ENCODE results near the gene NPC2. TPM values are rescaled to one million over a fixed set of nuclear protein-coding genes. Genes with fewer than 3 reads are reported as not detected.

Gene NPC2
- total RNA-seq, 1 experiment from 2014 or later, result 137 TPM

GRCh38 chr14:74462993-74463392, 30.1 kb downstream of the NPC2 start:
- no peak for TF ChIP-seq CTCF (conservative IDR thresholded peaks at IDR 0.05)
- no peak overlapping the region for H3K56ac ChIP-seq (ENCODE audit: insufficient read length, low read depth, low read length)
- H3K23ac ChIP-seq (ENCODE audit: insufficient read length, low read depth, low read length), result no peak overlapping the region
- no peaks in the 10 kb centered on the region for H4K20me1 ChIP-seq (ENCODE audit: control insufficient read depth, insufficient read depth, insufficient read length)
- H3K14ac ChIP-seq (ENCODE audit: insufficient read depth, low read length), result no peak overlapping the region
- H2BK12ac ChIP-seq (ENCODE audit: insufficient read length, low read depth, low read length), result no peak overlapping the region
- WGBS (ENCODE audit: extremely low coverage, insufficient read length, low lambda C conversion rate), result no CpG with 5 or more reads among the region's 3 CpGs
- Mint-ChIP-seq H3K36me3 (ENCODE audit: insufficient read depth in 1 of 3, low read depth in 3 of 3) (no peaks in the 10 kb centered on the region), H3K27me3 (ENCODE audit: low read depth) (peaks cover 1% of the 10 kb centered on the region; the same call in 1 of the 2 replicates), H3K4me3 (no peak overlapping the region), H3K9me3 (no peaks in the 10 kb centered on the region), H3K27ac (no peak overlapping the region), H3K4me1 (peaks cover 4 to 16% of the 10 kb centered on the region in 2 experiments)
- H2AFZ ChIP-seq (ENCODE audit: low read length), result no peak overlapping the region
- no peaks in the 10 kb centered on the region for H3K4me1 ChIP-seq (ENCODE audit: insufficient read depth, low read length)
- H4K5ac ChIP-seq (ENCODE audit: insufficient read length, low read depth, low read length), result no peak overlapping the region
- H3K79me1 ChIP-seq (ENCODE audit: insufficient read depth, low read depth, low read length, poor library complexity, severe bottlenecking), result no peaks in the 10 kb centered on the region
- no peak overlapping the region for H2BK120ac ChIP-seq (ENCODE audit: low read depth, low read length, poor library complexity, severe bottlenecking)
- no peak overlapping the region for H3K18ac ChIP-seq (ENCODE audit: insufficient read length, low read depth, low read length)
- no peak overlapping the region for H3K9ac ChIP-seq (ENCODE audit: extremely low read depth, insufficient read length, low read length)
- H3K27me3 ChIP-seq (ENCODE audit: insufficient read depth, low read length), result no peaks in the 10 kb centered on the region
- no peak overlapping the region for H3K4me2 ChIP-seq (ENCODE audit: insufficient read depth, insufficient read length, low read length)
- H3K4ac ChIP-seq (ENCODE audit: low read depth, low read length), result no peak overlapping the region
- H4K8ac ChIP-seq (replicated peaks; ENCODE audit: insufficient read length, low read depth, low read length), result no peak overlapping the region
- no peak overlapping the region for H2AK5ac ChIP-seq (ENCODE audit: insufficient read length, low read length)
- no peak for DNase-seq
- no peaks in the 10 kb centered on the region for H3K23me2 ChIP-seq (ENCODE audit: insufficient read length, low read depth, low read length, poor library complexity, severe bottlenecking)
- H4K91ac ChIP-seq (ENCODE audit: insufficient read length, low read depth, low read length), result no peak overlapping the region
- no peak overlapping the region for H3T11ph ChIP-seq (ENCODE audit: low read length)
- H2BK20ac ChIP-seq (ENCODE audit: low read depth, low read length, poor library complexity, severe bottlenecking), result no peak overlapping the region
- H2BK15ac ChIP-seq (ENCODE audit: low read depth, low read length), result no peak overlapping the region
- no peak overlapping the region for H2BK5ac ChIP-seq (ENCODE audit: insufficient read length, low read length)
- no peaks in the 10 kb centered on the region for H3K79me2 ChIP-seq (ENCODE audit: insufficient read depth, low read length)
- H3K27ac ChIP-seq (ENCODE audit: insufficient read length, low read depth, low read length), result no peak overlapping the region
- no peaks in the 10 kb centered on the region for H3K9me3 ChIP-seq (ENCODE audit: control insufficient read depth, low read depth, low read length)
